H1 (cell line): ENCODE measurements around the gene MAPK9. TPM values are rescaled to one million over a fixed set of nuclear protein-coding genes. Genes with fewer than 3 reads are reported as not detected.

Experiments
- CTCF ChIA-PET: fragments of 300-600 bp; sonication (Branson Sonifier 250); formaldehyde crosslinking; loops from one replicate; lab custom pipeline; 2021; ENCODE audit not compliant: partially characterized antibody; lab: Charles Lee
- POLR2A ChIA-PET: fragments of 300-600 bp; sonication (Branson Sonifier 250); formaldehyde crosslinking; loops from one replicate; lab custom pipeline; 2021; ENCODE audit warnings: inconsistent platforms; ENCODE audit not compliant: partially characterized antibody; lab: Charles Lee
- DNase-seq, 2 experiments: peaks; one replicate each; pipeline versions ENCODE4 v3.0.0 to v3.0.0-alpha.2; 2010 to 2022; ENCODE audit warnings: low spot score in 2 of 2, low read depth in 1 of 2, mixed read lengths in 1 of 2
- FAIRE-seq: peaks from 2 replicates; lab custom pipeline; 2011; peaks lifted over from hg19 to GRCh38; lab: Jason Lieb, UNC
- H2AFZ ChIP-seq: 2 replicates; pipeline ENCODE4 v1.8.1; 2012; ENCODE audit warnings: low read length, inconsistent platforms
- H2AK5ac ChIP-seq: 2 replicates; pipeline ENCODE4 v1.6.1; 2013; ENCODE audit warnings: low read depth, low read length
- H2BK120ac ChIP-seq: replicated peaks from 2 replicates; pipeline ENCODE3; 2013; ENCODE audit warnings: low read depth, low read length, inconsistent platforms
- H2BK12ac ChIP-seq: 2 replicates; pipeline ENCODE4 v1.6.1; 2013; ENCODE audit warnings: low read depth, low read length
- H2BK15ac ChIP-seq: 2 replicates; pipeline ENCODE4 v1.6.1; 2013; ENCODE audit warnings: low read length
- H2BK20ac ChIP-seq: 2 replicates; pipeline ENCODE4 v1.6.1; 2013; ENCODE audit warnings: low read length
- H2BK5ac ChIP-seq: 2 replicates; pipeline ENCODE4 v1.6.1; 2013; ENCODE audit warnings: low read depth, low read length
- H3K14ac ChIP-seq: 2 replicates; pipeline ENCODE4 v1.6.1; 2013; ENCODE audit warnings: inconsistent platforms; ENCODE audit not compliant: insufficient read length
- H3K18ac ChIP-seq: 2 replicates; pipeline ENCODE4 v1.6.1; 2013; ENCODE audit warnings: low read length; ENCODE audit errors: extremely low read depth
- H3K23ac ChIP-seq: 2 replicates; pipeline ENCODE4 v1.6.1; 2013; ENCODE audit warnings: inconsistent platforms; ENCODE audit not compliant: insufficient read length
- H3K23me2 ChIP-seq: 2 replicates; pipeline ENCODE4 v1.6.1; 2013; ENCODE audit warnings: low read depth, low read length
- H3K27ac ChIP-seq: 2 replicates; pipeline ENCODE4 v1.6.1; 2011; ENCODE audit warnings: low read depth, low read length, inconsistent platforms
- H3K27me3 ChIP-seq, 4 experiments: replicated peaks in 1 of 4; 1 replicate in 1 of 4; 2 replicates in 3 of 4; pipeline versions ENCODE4 v1.6.1 to v1.8.1; 2011 to 2013; ENCODE audit warnings: low read length in 3 of 4, mild to moderate bottlenecking in 3 of 4, inconsistent platforms in 2 of 4, mixed read lengths in 2 of 4, moderate library complexity in 1 of 4; ENCODE audit not compliant: control insufficient read depth in 3 of 4, insufficient read depth in 3 of 4; ENCODE audit errors: extremely low read depth in 1 of 4
- H3K36me3 ChIP-seq, 4 experiments: 2 replicates each; pipeline versions ENCODE4 v1.6.1 to v1.8.1; 2011 to 2013; ENCODE audit warnings: mild to moderate bottlenecking in 4 of 4, low read length in 3 of 4, moderate library complexity in 2 of 4, control low read depth in 1 of 4, inconsistent platforms in 1 of 4; ENCODE audit not compliant: insufficient read depth in 4 of 4, control insufficient read depth in 2 of 4
- H3K4ac ChIP-seq: replicated peaks from 2 replicates; pipeline ENCODE3; 2013; ENCODE audit warnings: low read length, low read depth, mixed read lengths, inconsistent platforms; ENCODE audit not compliant: insufficient read length
- H3K4me1 ChIP-seq, 4 experiments: replicated peaks in 1 of 4; 1 replicate in 1 of 4; 2 replicates in 3 of 4; pipeline versions ENCODE4 v1.6.1 to v1.8.1; 2011 to 2013; ENCODE audit warnings: low read length in 3 of 4, inconsistent platforms in 2 of 4, mixed read lengths in 1 of 4; ENCODE audit not compliant: insufficient read depth in 4 of 4, control insufficient read depth in 3 of 4
- H3K4me2 ChIP-seq, 2 experiments: 2 replicates each; pipeline versions ENCODE4 v1.6.1 to v1.8.1; 2011 to 2013; ENCODE audit warnings: low read depth in 2 of 2, low read length in 2 of 2, control low read depth in 1 of 2, inconsistent platforms in 1 of 2, mild to moderate bottlenecking in 1 of 2; ENCODE audit not compliant: insufficient read depth in 1 of 2
- H3K4me3 ChIP-seq, 4 experiments: fragments of 200-600, 300-600 bp in 1 of 4; sonication (generic), shearing (Covaris generic), sonication (Bioruptor Twin) in 1 of 4; 2 replicates each; pipeline versions ENCODE4 v1.5.1 to v1.8.1; 2011 to 2016; ENCODE audit warnings: low read length in 4 of 4, low read depth in 3 of 4, control low read depth in 2 of 4, inconsistent platforms in 2 of 4, mild to moderate bottlenecking in 2 of 4, mixed read lengths in 1 of 4, moderate library complexity in 1 of 4; ENCODE audit not compliant: insufficient read depth in 2 of 4; ENCODE audit errors: extremely low read depth in 1 of 4
- H3K56ac ChIP-seq: replicated peaks from 2 replicates; pipeline ENCODE3; 2013; ENCODE audit warnings: low read depth, mild to moderate bottlenecking, mixed read lengths, low read length, inconsistent platforms; ENCODE audit not compliant: insufficient read length
- H3K79me1 ChIP-seq: 2 replicates; pipeline ENCODE4 v1.6.1; 2013; ENCODE audit warnings: low read depth, low read length, control low read depth
- H3K79me2 ChIP-seq, 2 experiments: 2 replicates each; pipeline versions ENCODE4 v1.6.1 to v1.8.1; 2012 to 2013; ENCODE audit warnings: low read length in 2 of 2, mild to moderate bottlenecking in 2 of 2, inconsistent platforms in 1 of 2; ENCODE audit not compliant: insufficient read depth in 2 of 2, control insufficient read depth in 1 of 2
- H3K9ac ChIP-seq, 4 experiments: replicated peaks in 1 of 4; 1 replicate in 1 of 4; 2 replicates in 3 of 4; pipeline versions ENCODE4 v1.6.1 to v1.8.1; 2011 to 2013; ENCODE audit warnings: low read depth in 3 of 4, low read length in 3 of 4, control low read depth in 2 of 4, mild to moderate bottlenecking in 2 of 4, moderate library complexity in 2 of 4, inconsistent platforms in 1 of 4; ENCODE audit errors: extremely low read depth in 1 of 4
- H3K9me3 ChIP-seq, 2 experiments: 2 replicates each; pipeline versions ENCODE4 v1.6.1 to v1.8.1; 2012 to 2013; ENCODE audit warnings: mild to moderate bottlenecking in 2 of 2, moderate library complexity in 2 of 2, control low read depth in 1 of 2, inconsistent platforms in 1 of 2, low read depth in 1 of 2, low read length in 1 of 2, mixed read lengths in 1 of 2; ENCODE audit not compliant: insufficient read depth in 2 of 2
- H4K20me1 ChIP-seq, 2 experiments: replicated peaks in 1 of 2; 2 replicates each; pipeline versions ENCODE3 to v1.8.1; 2011 to 2013; ENCODE audit warnings: inconsistent platforms in 2 of 2, low read length in 2 of 2, mild to moderate bottlenecking in 1 of 2; ENCODE audit not compliant: insufficient read depth in 2 of 2, control insufficient read depth in 1 of 2
- H4K5ac ChIP-seq: 2 replicates; pipeline ENCODE4 v1.6.1; 2013; ENCODE audit warnings: low read length, low read depth, mixed read lengths, inconsistent platforms; ENCODE audit not compliant: insufficient read length
- H4K8ac ChIP-seq: 2 replicates; pipeline ENCODE4 v1.8.0; 2013; ENCODE audit warnings: mild to moderate bottlenecking, moderate library complexity, low read length, inconsistent platforms; ENCODE audit not compliant: insufficient read depth; ENCODE audit errors: extremely low read depth
- H4K91ac ChIP-seq: replicated peaks from 2 replicates; pipeline ENCODE3; 2013; ENCODE audit warnings: low read length, mixed read lengths, inconsistent platforms; ENCODE audit not compliant: insufficient read length
- RAD21 ChIP-seq, 2 experiments: IDR thresholded peaks in 1 of 2; conservative IDR thresholded peaks in 1 of 2; 2 replicates each; pipeline ENCODE4 v1.6.1; 2011; ENCODE audit warnings: low read depth in 2 of 2, low read length in 2 of 2, improper control_type of control experiment in 1 of 2, inconsistent platforms in 1 of 2, mild to moderate bottlenecking in 1 of 2, moderate library complexity in 1 of 2
- SIRT6 ChIP-seq: IDR thresholded peaks from one replicate; pipeline ENCODE4 v1.7.1; 2012; ENCODE audit warnings: low read length, inconsistent platforms
- whole genome bisulfite sequencing, 2 experiments: shearing (Covaris generic) in 1 of 2; methylation state at CpG; one replicate each; pipeline versions ENCODE4 v1.1.6 to v1.1.7; 2013 to 2015; ENCODE audit warnings: low lambda C conversion rate in 2 of 2, mixed read lengths in 2 of 2, inconsistent platforms in 1 of 2, low coverage in 1 of 2, missing lambda C conversion rate in 1 of 2; ENCODE audit not compliant: insufficient replicate concordance in 2 of 2, insufficient coverage in 1 of 2, insufficient read length in 1 of 2; ENCODE audit errors: extremely low coverage in 1 of 2, missing lambda C conversion rate in 1 of 2; 5-methylcytosine and 5-hydroxymethylcytosine counted together
- polyA plus RNA-seq, 7 experiments: library from polyadenylated mRNA; depleted of rRNA in 3 of 7; stranded (reverse) in 5 of 7; unstranded in 2 of 7; fragments of >200 nt in 5 of 7; fragments of 200-250 nt in 2 of 7; gene quantifications; 1 replicate in 5 of 7; 2 replicates in 1 of 7; 4 replicates in 1 of 7; pipeline versions ENCODE4 v1.2.1 to v1.2.3, GENCODE V29; 2011 to 2013; ENCODE audit warnings: missing spikeins in 2 of 7, mixed read lengths in 2 of 7
- total RNA-seq: library from RNA; stranded (reverse); fragmentation: NEBNext Ultra II Directional; extraction: Animal tissue kit (Norgen Biotek cat#: 25700); gene quantifications from 2 replicates; pipeline ENCODE4 v1.2.1, GENCODE V29; 2021
- TF ChIP-seq, protein P1 (sequence below), 3 experiments: IDR thresholded peaks; 1 replicate in 2 of 3; 2 replicates in 1 of 3; pipeline versions ENCODE4 v1.5.1 to v1.6.1; 2011; ENCODE audit warnings: low read length in 3 of 3, mild to moderate bottlenecking in 3 of 3, inconsistent platforms in 2 of 3, low read depth in 1 of 3, moderate library complexity in 1 of 3; ENCODE audit not compliant: insufficient read depth in 1 of 3; ENCODE audit errors: control extremely low read depth in 1 of 3

MAPK9 gene
- total and polyA plus RNA-seq, 2 of the 8 experiments (the other 6 are each of a cell fraction or from before 2014, with no cell fraction given) = 22.3 to 43.7 TPM

DNA sequence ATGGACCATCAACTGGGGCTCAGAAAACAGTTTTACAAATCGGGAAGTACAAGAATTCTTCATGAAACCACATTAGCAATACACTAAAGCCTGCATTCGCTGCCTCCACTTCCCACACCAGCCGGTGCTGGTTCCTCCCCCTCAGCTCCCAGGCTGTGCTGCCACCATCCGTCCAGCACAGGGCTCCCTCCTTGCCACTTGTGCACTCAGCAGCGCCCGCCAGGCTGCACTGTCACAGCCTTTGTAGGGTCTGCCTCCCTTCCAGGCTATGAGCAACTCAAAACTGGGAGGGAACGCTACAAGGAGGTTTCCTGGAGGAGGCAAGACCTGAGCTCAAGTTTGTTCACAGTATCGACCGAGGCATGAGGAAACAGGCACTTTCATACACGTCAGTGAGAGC lies 7.7 kb downstream of the MAPK9 start:
- no peak overlapping the region for H4K91ac ChIP-seq
- ChIA-PET CTCF (interaction anchor here (0.6 to 1.9 kb wide), 7 partner anchors 8 to 321 kb away, joined by 3 to 15 read pairs (median 4); no protein-coding TSS in a partner anchor), POLR2A (interaction anchor here (0.6 to 0.8 kb wide), 2 partner anchors 13 to 18 kb away, joined by 3 to 4 read pairs; no protein-coding TSS in a partner anchor)
- no peak overlapping the region for H3K27ac ChIP-seq
- WGBS, 2 experiments = 76% methylated on average over 10 of the region's 10 CpGs; no CpG with 5 or more reads in 1 of the 2 experiments
- H2AFZ ChIP-seq = no peak overlapping the region
- H3K36me3 ChIP-seq = peaks cover 0 to 13% (median 4%) of the 10 kb centered on the region in 4 experiments; a peak in 3 of 8 replicates
- H2AK5ac ChIP-seq = no peak overlapping the region
- no peaks in the 10 kb centered on the region; a peak in 1 of 7 replicates for H3K4me1 ChIP-seq
- H3K4me3 ChIP-seq = no peak overlapping the region
- H3K14ac ChIP-seq = no peak overlapping the region
- TF ChIP-seq, protein P1, sequence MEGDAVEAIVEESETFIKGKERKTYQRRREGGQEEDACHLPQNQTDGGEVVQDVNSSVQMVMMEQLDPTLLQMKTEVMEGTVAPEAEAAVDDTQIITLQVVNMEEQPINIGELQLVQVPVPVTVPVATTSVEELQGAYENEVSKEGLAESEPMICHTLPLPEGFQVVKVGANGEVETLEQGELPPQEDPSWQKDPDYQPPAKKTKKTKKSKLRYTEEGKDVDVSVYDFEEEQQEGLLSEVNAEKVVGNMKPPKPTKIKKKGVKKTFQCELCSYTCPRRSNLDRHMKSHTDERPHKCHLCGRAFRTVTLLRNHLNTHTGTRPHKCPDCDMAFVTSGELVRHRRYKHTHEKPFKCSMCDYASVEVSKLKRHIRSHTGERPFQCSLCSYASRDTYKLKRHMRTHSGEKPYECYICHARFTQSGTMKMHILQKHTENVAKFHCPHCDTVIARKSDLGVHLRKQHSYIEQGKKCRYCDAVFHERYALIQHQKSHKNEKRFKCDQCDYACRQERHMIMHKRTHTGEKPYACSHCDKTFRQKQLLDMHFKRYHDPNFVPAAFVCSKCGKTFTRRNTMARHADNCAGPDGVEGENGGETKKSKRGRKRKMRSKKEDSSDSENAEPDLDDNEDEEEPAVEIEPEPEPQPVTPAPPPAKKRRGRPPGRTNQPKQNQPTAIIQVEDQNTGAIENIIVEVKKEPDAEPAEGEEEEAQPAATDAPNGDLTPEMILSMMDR (IDR thresholded peaks at IDR 0.05; ENCODE audit: control extremely low read depth in 1 of 3, insufficient read depth in 1 of 3, low read depth in 1 of 3, low read length in 3 of 3) = peak; percentile 34 to 47 (median 42)
- no peak for TF ChIP-seq SIRT6
- peak; percentile 11 to 31; a peak in 3 of 4 replicates for TF ChIP-seq RAD21 (IDR thresholded peaks at IDR 0.05 in 1 of 2, conservative IDR thresholded peaks at IDR 0.05 in 1 of 2; ENCODE audit: low read depth in 2 of 2, low read length in 2 of 2)
- H4K8ac ChIP-seq = no peak overlapping the region
- peaks cover 0 to 56% of the 10 kb centered on the region in 2 experiments; a peak in 2 of 4 replicates for H3K79me2 ChIP-seq
- H4K20me1 ChIP-seq = peaks cover 4 to 9% of the 10 kb centered on the region in 2 experiments
- H3K79me1 ChIP-seq = peaks cover 16% of the 10 kb centered on the region
- H3K4ac ChIP-seq = no peak overlapping the region
- FAIRE-seq (no peak), DNase-seq (no peak)
- H2BK12ac ChIP-seq = no peak overlapping the region
- no peak overlapping the region for H2BK120ac ChIP-seq
- no peak overlapping the region for H3K23ac ChIP-seq
- H3K18ac ChIP-seq = no peak overlapping the region
- H2BK5ac ChIP-seq = peak overlapping the region; percentile 40; the same call in 1 of the 2 replicates
- H2BK15ac ChIP-seq = no peak overlapping the region
- no peaks in the 10 kb centered on the region for H3K9me3 ChIP-seq
- H3K9ac ChIP-seq = no peak overlapping the region
- no peak overlapping the region for H3K56ac ChIP-seq
- no peak overlapping the region for H3K4me2 ChIP-seq
- no peaks in the 10 kb centered on the region for H3K23me2 ChIP-seq
- H4K5ac ChIP-seq = no peak overlapping the region
- H2BK20ac ChIP-seq = no peak overlapping the region
- H3K27me3 ChIP-seq = no peaks in the 10 kb centered on the region
